Osteoblast (primary cell): ENCODE data around the gene HTRA1. TPM values are rescaled to one million over a fixed set of nuclear protein-coding genes. Genes with fewer than 3 reads are reported as not detected.
A peak's percentile ranks its signal among the peaks of the same experiment; 100 is the strongest.

Source experiments
- DNase-seq: peaks from one replicate; pipeline ENCODE4 v3.0.0; 2011; ENCODE audit warnings: low spot score, mixed read lengths; ENCODE audit not compliant: insufficient read length; ENCODE audit errors: missing footprints
- H2AFZ ChIP-seq: 2 replicates; pipeline ENCODE4 v1.6.0; 2011; ENCODE audit warnings: mild to moderate bottlenecking, low read length
- H3K27ac ChIP-seq: 2 replicates; pipeline ENCODE4 v1.5.1; 2011; ENCODE audit warnings: mild to moderate bottlenecking, low read depth, low read length, moderate library complexity
- H3K27me3 ChIP-seq: 2 replicates; pipeline ENCODE4 v1.6.0; 2012; ENCODE audit warnings: mild to moderate bottlenecking, control low read depth, inconsistent platforms, low read length, moderate library complexity; ENCODE audit not compliant: insufficient read depth
- H3K36me3 ChIP-seq: 2 replicates; pipeline ENCODE4 v1.5.1; 2011; ENCODE audit warnings: mild to moderate bottlenecking, low read length, control low read depth, moderate library complexity; ENCODE audit not compliant: insufficient read depth
- H3K4me1 ChIP-seq: 2 replicates; pipeline ENCODE4 v1.5.1; 2011; ENCODE audit warnings: mild to moderate bottlenecking, low read length, control low read depth, moderate library complexity; ENCODE audit not compliant: insufficient read depth
- H3K4me2 ChIP-seq: 2 replicates; pipeline ENCODE4 v1.6.0; 2011; ENCODE audit warnings: mild to moderate bottlenecking, low read length; ENCODE audit not compliant: insufficient read depth
- H3K4me3 ChIP-seq: fragments of 200-600 bp; sonication (generic); 3 replicates; pipeline ENCODE4 v1.5.1; 2012; ENCODE audit warnings: mild to moderate bottlenecking, low read length, inconsistent platforms; ENCODE audit not compliant: insufficient read depth
- H3K79me2 ChIP-seq: 2 replicates; pipeline ENCODE4 v1.6.0; 2012; ENCODE audit warnings: mild to moderate bottlenecking, low read length, control low read depth, inconsistent platforms; ENCODE audit not compliant: insufficient read depth
- H3K9me3 ChIP-seq: 2 replicates; pipeline ENCODE4 v1.5.1; 2011; ENCODE audit warnings: low read depth, low read length, control low read depth
- H4K20me1 ChIP-seq: 2 replicates; pipeline ENCODE4 v1.6.0; 2012; ENCODE audit warnings: mild to moderate bottlenecking, low read length, control low read depth; ENCODE audit not compliant: insufficient read depth
- CTCF ChIP-seq: IDR thresholded peaks from 2 replicates; pipeline ENCODE4 v1.5.1; 2011; ENCODE audit warnings: mild to moderate bottlenecking, low read depth, low read length, moderate library complexity; ENCODE audit errors: extremely low read depth
- total RNA-seq: library from RNA; depleted of rRNA; stranded (reverse); fragments of >200 nt; gene quantifications from 2 replicates; pipeline ENCODE4 v1.2.3, GENCODE V29; 2012

HTRA1 gene
- total RNA-seq, 1 donor, result 392 TPM

- Histone ChIP-seq H3K79me2 (peaks cover 7% of the 10 kb centered on the region), H3K9me3 (no peaks in the 10 kb centered on the region), H3K27ac (peak overlapping the region; percentile 90), H3K4me1 (peaks cover 53% of the 10 kb centered on the region), H3K27me3 (no peaks in the 10 kb centered on the region), H4K20me1 (peaks cover 1% of the 10 kb centered on the region), H2AFZ (peak overlapping the region; percentile 3), H3K4me2 (peak overlapping the region; percentile 52), H3K36me3 (peaks cover 12% of the 10 kb centered on the region), H3K4me3 (no peak overlapping the region)
- DNase-seq, result no peak
- TF ChIP-seq CTCF, result no peak
Observed at GRCh38 chr10:122490268-122490667, 28.9 kb downstream of the HTRA1 start.

- no peak for DNase-seq
- H3K27me3 ChIP-seq, result no peaks in the 10 kb centered on the region
- peaks cover 12% of the 10 kb centered on the region for H3K36me3 ChIP-seq
- H3K9me3 ChIP-seq, result no peaks in the 10 kb centered on the region
- H2AFZ ChIP-seq, result peak overlapping the region; percentile 8
- no peaks in the 10 kb centered on the region for H4K20me1 ChIP-seq
- H3K4me2 ChIP-seq, result peak overlapping the region; percentile 52
- peaks cover 3% of the 10 kb centered on the region for H3K79me2 ChIP-seq
- peak overlapping the region; percentile 30 for H3K4me3 ChIP-seq
- H3K4me1 ChIP-seq, result peaks cover 61% of the 10 kb centered on the region
- H3K27ac ChIP-seq, result peak overlapping the region; percentile 90
- TF ChIP-seq CTCF, result no peak
Observed at GRCh38 chr10:122490786-122491680, 29.7 kb downstream of the HTRA1 start.

GRCh38 chr10:122492006-122492405 lies 30.7 kb downstream of the HTRA1 start:
- Histone ChIP-seq H3K4me1 (peaks cover 66% of the 10 kb centered on the region), H3K27ac (peak overlapping the region; percentile 90)
- no peak for DNase-seq

More at GRCh38 chr10:122492006-122492405, 30.7 kb downstream of the HTRA1 start:
- Histone ChIP-seq H3K4me3 (no peak overlapping the region), H3K79me2 (peaks cover 4% of the 10 kb centered on the region), H2AFZ (no peak overlapping the region), H3K9me3 (no peaks in the 10 kb centered on the region), H4K20me1 (no peaks in the 10 kb centered on the region), H3K36me3 (peaks cover 12% of the 10 kb centered on the region), H3K27me3 (no peaks in the 10 kb centered on the region), H3K4me2 (peak overlapping the region; percentile 52)
- no peak for TF ChIP-seq CTCF
